Epithelial cell of proximal tubule (primary cell): ENCODE results near the gene PATL1. TPM values are rescaled to one million over a fixed set of nuclear protein-coding genes. Genes with fewer than 3 reads are reported as not detected.

Experiments used
- DNase-seq: peaks from one replicate; pipeline ENCODE4 v3.0.0-alpha.2; 2011; ENCODE audit warnings: low read depth
- H3K4me3 ChIP-seq: 2 replicates; pipeline ENCODE4 v1.5.1; 2011; ENCODE audit warnings: low read depth, mild to moderate bottlenecking, low read length
- CTCF ChIP-seq: conservative IDR thresholded peaks from 2 replicates; pipeline ENCODE4 v1.5.1; 2012; ENCODE audit warnings: low read depth, mild to moderate bottlenecking, low read length
- total RNA-seq: library from RNA; depleted of rRNA; stranded (reverse); fragments of >200 nt; gene quantifications from 2 replicates; pipeline ENCODE4 v1.2.3, GENCODE V29; 2015

PATL1 gene
- total RNA-seq, 1 donor from 2014 or later = 21.9 TPM

DNA sequence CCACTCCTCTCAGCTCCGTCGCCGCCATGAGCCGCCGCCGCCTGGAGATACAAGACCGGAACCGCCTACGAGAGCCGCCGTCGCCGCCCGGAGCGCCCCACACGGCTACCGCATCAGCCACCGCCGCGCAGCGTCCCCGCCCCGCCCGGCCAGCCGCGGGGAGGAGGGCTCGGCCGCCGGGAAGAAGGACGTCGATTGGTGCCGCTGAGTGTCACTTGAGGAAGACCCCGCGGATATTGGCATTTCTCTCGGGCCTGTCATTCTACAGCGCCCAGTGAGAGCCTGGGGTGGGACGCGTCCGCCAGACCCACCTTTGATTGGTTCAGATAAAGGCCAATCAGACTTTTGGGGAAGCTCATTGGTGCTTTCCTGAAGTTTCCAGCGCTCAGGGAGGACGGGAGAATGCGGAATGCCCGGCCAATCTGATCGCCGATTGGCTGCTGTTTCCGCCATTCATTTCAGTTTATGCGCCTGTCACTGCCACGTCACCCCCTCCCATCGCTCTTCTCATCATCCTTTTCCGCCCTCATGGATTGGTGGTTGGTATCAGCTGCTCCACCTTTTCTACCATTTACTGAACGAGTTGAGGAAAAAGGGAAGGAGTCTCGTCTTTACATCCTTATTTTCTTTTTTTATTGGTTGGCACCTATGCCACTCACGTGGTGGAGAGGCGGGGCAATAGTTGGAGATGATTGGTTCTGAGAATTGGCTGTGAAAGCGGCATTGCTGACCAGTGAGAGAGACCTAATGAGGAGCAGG, 53.0 kb downstream of the PATL1 start, which contains the start of gene OSBP:
OSBP (minus strand) TSS at position 138 of the 759 bp plus-strand sequence; CDS start at position 28, 110 bp downstream.
- peak; percentile 100 for DNase-seq
- no peak for TF ChIP-seq CTCF
- H3K4me3 ChIP-seq = peak within 1 kb of the TSS; percentile 91

- DNase-seq = no peak
- H3K4me3 ChIP-seq = peak overlapping the region; percentile 91
- no peak for TF ChIP-seq CTCF
Observed at GRCh38 chr11:59615120-59615636, 53.7 kb downstream of the PATL1 start.

DNA sequence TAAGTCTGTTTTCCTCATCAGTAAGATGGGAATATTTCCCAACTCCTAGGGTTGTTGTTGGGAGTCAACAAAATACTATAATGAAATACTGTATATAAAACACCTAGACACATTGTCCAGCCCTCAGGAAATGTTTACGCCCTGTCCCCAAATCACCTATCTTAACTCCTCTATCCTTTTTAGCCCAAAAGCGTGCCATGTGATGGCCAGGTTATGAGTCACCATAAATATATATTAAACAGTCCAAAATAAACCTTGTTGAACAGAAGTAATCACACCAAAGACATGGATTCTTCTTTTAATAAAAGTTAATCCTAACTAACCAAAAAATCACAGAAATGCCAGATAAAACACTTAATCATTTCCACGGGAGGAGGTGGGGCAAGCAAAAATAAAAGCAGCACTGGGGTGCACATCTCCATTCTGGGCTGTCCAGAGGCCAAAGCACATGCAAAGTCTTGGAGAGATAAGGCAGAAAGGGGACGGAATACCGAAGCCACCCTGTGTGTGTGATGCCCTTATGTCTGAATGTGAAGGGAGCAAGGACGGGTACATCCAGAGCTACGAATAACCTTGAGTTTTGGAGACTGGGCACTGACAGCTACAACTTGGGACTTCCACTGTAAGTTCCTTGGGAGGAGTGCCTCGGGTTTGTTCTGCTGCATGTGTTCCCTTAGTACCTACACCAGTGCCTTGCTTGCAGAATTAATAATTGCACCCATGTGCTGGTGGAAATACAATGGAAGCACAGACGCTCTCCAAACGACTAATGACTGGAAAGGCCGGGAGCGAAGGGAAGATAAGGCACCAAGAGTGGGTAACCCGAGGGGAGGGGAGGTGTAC, 54.3 kb downstream of the PATL1 start:
- TF ChIP-seq CTCF = no peak
- peak overlapping the region; percentile 91 for H3K4me3 ChIP-seq
- DNase-seq = no peak

DNA sequence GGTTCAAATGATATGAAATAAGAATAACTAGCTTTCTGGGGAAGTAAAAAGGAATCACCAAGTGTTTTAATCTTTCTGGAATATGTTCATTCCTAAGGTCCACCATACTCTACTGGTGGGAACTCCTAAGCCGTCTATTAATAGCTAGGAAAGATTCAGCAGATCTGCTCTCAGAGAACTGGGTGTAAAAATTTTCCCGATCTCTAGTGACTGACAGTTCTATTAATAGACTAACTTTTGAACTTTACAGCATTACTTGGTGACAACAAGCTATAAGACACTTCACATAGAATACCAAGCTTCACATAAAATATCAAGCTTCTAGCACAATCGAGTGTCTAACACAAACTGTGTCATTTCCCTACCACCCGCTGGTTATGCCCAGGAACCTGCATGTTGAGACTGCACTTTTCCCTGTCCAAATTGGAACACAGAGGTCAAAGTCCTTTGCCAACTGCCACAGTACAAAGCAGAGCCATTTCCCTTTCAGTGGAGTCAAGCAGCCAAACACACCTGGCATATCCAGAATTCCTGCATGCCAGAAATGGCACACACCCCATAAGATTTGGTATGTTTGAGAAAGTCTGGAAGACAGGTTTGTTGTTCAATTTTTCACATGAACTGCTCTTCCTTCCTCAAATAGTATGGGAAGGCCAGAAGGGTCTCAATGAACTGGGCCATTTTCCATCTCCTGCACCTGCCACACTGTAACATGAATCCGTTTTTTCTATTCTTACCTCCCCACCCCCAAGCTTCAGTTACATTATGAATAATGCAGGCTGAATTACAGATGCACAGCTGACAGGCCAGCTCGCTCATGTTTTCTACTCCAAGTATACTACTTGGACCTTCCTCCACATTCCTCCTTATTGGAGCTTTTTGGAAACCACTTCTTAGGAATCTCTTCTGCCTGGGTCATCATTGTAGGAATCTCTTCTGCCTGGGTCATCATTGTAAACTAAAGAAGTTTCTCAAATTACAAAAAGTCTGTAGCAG, 57.0 kb downstream of the PATL1 start:
- DNase-seq = no peak
- no peak overlapping the region for H3K4me3 ChIP-seq
- TF ChIP-seq CTCF = no peak

GRCh38 chr11:59610289-59610688, 58.5 kb downstream of the PATL1 start:
- DNase-seq = no peak
- no peak overlapping the region for H3K4me3 ChIP-seq
- TF ChIP-seq CTCF = no peak
